Right hindlimb (tissue), 1 donor: ENCODE measurements around the gene PCBP3.
"Not testable (repeated sequence)": the region's sequence is repeated elsewhere in the genome, so short reads cannot be mapped to it uniquely, and the experiment has no call there.

Experiments used
- DNase-seq: peaks from one replicate; pipeline ENCODE4 v3.0.0-alpha.2; 2018

PCBP3 gene

GRCh38 chr21:45885930-45886601 is 242.5 kb downstream of the PCBP3 start:
- not testable (repeated sequence) for DNase-seq

DNA sequence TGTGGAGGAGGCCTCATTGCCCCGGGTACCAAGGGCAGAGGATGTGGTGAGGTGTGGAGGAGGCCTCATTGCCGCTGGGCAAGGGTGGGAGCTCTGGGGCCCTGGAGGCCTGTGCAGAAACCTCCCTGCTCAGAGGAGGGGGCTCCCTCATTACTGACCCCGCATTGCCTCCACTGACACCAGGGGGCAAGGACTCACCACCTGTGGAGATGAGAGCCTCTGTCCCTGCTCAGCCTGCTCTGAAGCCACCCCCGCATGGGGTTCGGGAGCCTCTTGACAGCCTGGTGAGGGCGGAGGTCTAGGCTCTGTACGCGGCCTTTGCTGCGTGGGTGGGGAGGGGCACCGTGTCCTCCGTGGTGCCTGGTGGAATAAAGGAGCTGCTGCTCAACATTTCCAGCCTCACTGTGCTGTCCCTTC is 243.1 kb downstream of the PCBP3 start:
- no peak for DNase-seq

DNA sequence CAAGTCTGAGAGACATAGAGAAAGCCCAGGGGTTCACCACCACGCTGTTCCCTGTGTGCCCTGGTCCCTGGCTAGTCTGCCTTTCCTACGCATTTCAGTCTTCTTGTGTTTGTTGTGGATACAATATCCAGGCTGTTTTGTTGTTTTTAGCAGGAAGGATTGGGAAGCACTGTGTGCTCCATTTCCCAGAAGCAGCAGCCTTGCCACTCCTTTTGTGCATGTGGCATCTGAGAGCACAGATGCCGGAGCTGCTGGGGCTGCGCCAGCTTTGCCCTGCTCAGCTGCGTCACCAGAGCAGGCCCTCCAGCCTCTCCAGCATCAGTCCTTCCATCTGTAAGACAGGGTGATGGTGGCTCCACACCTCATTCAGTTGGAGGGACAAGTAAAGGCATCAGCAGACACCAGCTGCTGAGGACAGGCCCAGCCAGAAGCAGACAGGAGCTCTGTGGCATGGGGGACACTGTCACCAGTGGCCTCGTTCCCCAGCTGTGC is 243.6 kb downstream of the PCBP3 start:
- peak; percentile 74 for DNase-seq

GRCh38 chr21:45887788-45888187 is 244.3 kb downstream of the PCBP3 start:
- DNase-seq: no peak

DNA sequence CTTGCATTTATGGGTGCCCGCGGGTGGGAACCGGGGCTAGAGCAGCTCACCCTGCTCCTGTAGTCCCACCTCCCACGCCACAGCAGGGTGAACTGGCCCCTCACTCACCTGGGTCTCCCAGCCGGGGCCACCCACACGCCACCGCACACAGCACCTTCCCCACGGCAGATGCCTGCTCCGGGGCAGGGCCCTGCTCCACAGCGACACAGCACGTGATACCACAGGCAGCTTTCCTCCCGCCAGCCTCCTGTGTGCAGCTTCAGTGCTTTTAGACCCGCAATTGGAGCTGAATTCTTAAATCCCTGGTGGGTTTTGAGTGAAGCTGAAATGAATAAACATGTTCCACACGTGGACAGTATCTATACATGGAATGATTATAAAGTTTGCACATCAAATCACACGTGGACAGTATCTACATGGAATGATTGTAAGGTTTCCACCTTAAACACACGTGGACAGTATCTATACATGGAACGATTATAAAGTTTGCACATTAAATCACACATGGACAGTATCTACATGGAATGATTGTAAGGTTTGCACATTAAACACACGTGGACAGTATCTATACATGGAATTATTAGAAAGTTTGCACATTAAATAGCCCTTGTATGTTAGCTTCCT is 245.0 kb downstream of the PCBP3 start:
- DNase-seq: no peak

DNA sequence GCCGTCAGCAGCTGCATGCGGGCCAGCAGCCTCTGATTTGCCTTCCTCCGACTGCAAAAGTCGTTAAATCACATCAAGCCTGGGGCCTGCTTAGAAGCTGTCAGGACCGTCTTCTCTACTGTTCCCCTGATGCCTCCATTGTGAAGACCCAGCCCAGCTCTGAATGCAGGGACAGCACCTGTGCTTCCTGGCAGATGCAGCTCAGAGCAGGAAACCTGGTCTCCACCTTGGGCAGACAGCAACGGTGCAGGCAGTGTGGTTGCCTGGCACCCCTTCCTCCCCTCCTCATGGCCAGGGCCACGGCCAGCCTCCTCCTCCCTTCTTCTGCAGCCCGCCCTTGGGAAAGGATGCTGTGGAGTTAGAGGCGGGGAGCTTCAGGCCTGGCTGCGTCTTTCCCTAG is 245.7 kb downstream of the PCBP3 start:
- DNase-seq: no peak

GRCh38 chr21:45889961-45890360 is 246.4 kb downstream of the PCBP3 start:
- DNase-seq: peak; percentile 62

DNA sequence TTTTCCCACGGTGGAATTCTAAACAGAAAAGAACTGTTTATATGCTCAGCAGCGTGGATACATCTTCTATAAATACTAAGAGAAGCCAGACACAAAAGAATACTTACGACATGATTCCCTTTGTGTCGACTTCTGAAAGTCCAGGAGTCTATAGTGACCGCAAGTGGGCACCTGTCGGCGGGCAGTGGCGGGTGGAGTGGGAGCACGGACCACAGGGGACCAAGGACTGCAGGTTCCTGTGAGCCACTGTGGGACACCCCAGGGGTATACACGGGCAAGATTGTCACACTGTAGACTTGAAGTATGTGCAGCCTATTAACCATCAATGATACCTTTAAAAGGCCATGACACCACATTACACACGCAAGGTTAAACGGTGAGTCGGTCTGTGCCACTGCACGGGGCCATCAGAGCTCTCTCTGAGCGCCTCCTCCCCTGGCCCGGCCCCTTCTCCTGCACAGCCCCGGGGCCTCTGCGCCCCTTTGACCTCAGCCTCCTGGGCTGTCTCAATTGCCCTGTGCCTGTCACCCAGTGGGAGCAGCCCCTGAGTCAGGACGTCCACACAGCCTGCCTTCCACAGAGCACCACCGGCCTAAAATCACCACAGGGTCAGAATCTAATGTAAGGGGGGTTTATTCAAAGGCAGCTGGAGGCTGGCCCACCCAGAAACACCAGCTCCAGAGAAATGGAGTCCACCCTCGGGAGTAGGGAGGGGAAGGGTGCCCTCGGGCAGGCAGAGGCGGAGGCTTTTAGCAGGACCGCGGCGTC is 248.0 kb downstream of the PCBP3 start:
- no peak for DNase-seq

- no peak for DNase-seq
Observed at GRCh38 chr21:45892156-45892915, 248.8 kb downstream of the PCBP3 start.

DNA sequence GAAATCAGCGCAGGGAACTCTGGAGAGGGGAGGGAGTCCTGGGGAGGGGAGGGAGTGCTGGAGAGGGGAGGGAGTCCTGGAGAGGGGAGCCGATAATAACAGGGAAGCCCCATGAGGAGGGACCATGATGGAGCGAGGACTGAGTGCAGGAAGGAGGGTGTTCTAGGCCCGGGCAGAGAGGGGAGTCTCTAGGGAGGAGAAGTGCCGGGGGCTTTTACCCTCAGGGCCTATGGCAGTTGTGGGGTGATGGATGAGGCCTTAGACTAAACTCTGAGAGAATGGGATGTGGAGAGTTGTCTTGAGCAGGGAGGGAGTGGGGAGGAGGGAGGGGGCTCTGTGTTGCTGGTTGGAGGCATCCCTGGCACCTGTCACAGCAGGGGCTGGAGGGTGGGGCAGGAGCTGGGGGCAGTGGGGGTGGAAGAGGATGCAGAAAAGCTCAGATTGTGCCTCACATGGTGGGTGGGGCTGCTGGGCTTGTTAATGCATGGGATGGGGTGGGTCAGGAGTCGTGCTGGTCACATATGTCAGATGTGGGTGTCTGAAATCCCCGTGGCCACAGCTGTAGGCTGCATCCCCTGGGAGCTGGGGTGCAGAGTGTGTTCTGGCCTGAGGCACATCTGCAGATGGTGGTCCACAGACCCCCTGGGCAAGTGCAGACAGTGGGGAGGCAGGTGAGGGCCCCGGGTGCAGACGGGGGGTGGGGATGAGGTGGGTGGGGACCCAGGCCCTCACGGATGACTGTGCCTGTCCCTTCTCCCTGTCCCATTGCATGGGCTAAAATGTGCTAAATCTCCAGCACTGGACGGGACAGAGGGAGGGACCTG is 249.6 kb downstream of the PCBP3 start:
- no peak for DNase-seq

DNA sequence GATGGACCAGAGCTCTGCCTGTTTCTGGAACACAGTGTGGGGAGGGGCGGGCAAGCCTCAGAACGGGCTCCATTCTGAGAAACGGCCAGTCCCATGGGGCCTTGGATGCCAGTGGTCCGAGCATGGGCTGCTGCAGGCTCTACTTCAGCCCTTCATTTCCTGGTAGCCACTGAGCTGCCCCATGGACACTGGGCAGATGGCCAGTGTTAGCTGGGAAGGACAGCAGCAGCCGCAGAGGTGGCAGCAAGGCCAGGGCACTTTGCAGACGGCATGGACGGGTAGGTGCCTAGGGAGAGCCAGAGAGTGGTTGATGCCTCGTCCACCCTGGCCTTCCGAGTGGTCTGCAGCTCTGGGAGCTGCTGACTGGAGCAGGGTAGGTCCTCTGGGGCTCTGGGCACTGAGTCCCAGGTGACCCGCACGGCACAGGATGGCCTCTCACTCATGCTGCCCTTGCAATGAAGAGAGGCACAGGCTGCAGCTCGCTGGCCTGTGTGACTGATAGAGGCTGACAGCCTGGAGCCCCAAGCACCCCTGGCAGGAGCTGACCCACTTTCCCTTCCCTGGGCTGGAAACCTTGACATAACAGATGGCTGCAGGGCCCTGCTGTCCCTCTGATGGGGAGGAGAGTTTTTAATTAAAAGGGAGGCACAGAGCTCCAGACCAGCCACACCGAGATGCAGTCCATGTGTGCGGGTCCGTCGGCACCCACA is 250.4 kb downstream of the PCBP3 start:
- no peak for DNase-seq

GRCh38 chr21:45894450-45894825 is 250.9 kb downstream of the PCBP3 start:
- DNase-seq: peak; percentile 79

DNA sequence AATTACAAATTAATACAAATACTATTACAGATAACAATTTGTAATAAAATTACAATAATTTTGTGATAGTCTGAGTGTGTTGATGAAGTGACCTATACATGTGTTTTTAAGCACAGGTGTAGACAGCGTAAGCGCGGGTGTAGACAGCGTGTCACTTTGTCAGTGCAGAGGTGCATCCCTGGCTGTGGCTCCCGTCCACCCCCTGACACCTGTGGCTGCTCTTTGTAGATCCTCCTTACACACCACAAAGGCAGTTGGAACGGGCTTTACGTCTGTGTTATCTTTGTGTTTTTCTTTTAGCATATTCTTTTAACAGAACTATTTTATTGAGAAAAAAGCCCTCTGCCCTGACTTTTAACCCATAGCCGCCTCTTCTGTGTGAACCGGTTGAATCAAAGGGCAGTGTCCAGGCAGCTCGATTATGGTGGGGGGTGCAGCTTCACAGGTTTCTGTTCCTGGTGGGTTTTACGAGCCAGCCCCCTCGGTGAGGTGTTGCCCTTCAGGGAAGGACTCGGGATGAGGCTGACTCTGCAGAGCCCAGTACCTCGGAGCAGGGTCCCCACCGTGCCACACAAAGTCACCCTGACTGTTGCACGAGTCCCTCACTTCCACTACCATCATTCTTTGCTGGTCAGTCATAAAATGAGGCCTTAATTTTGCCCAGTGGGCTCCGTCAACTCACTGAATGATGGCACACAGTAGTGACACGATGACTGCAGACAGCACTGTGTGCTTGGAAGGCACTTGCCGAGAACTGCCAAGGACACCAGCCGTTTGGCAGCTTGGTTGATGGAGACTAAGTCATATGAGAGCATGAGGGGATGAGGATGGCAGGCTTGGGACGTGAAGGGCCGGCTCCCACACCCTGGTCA is 251.6 kb downstream of the PCBP3 start:
- DNase-seq: no peak

DNA sequence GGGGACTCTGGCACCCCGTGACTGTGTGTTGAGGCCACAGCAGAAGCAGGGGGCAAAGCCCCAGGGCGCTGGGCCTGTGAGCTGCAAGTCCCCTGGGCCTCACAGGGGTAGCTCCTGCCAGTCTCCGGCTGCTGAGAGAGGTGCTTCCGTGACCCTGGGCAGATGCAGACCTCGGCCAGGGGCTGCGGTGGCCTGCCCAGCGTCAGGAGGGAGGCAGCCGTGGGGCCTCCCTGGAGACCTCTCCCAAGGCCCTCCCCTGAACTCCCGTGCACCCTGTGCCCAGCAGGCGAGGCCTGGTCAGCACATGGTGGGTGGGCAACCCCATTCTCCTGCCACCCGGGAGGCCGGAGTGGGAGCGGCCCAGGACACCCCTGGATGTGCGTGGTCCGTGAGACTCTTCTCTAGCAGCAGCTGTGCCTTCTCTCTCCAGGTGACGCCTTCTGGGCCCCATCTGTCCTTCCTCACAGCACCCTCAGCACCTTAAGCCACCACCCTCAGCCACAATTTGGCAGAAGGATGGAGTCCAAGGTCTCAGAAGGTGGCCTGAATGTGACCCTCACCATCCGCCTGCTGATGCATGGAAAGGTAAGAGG is 252.3 kb downstream of the PCBP3 start:
- DNase-seq: no peak

- not testable (repeated sequence) for DNase-seq
Observed at GRCh38 chr21:45896431-45896830, 252.9 kb downstream of the PCBP3 start.

DNA sequence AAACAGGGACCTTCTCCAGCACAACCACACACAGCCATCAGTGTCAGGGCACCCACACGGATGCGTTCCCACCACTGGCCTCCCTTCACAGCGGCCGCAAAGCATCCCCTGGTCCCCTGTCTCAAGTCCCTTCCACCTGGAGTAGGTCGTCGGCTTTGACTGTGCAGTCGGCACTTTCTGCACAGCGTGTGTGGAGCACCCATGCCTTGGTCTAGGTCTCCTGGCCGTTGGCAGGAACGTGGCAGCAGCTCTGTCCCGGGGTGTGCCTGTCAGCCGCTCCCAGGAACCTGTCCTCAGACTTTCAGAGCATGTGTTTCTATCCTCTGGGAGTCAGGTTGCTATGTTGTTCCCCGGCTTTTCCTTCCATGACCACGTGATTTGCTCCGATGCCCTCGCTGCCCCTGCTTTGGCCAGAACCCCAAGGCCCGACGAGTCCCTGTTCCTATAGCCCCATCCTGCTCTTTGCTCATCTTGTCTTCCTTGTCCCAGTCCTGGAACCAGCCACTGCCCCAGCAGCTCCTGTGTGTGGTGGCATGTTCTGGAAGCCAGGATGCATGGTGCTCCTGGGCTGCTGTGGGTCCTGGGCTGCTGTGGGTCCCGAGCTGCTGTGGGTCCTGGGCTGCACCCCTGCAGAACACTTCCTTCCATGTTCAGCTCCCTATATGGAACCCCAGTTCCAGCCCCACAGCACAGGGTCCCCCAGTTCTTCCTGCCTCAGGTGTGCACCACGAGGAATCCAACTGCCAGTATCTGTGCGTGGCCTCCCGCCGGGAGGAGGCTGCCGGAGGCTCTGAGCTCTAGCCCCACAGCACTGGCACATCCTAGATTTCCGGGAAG is 253.9 kb downstream of the PCBP3 start:
- no peak for DNase-seq

GRCh38 chr21:45898028-45898350 is 254.5 kb downstream of the PCBP3 start:
- no peak for DNase-seq

GRCh38 chr21:45898781-45899180 is 255.3 kb downstream of the PCBP3 start:
- no peak for DNase-seq

DNA sequence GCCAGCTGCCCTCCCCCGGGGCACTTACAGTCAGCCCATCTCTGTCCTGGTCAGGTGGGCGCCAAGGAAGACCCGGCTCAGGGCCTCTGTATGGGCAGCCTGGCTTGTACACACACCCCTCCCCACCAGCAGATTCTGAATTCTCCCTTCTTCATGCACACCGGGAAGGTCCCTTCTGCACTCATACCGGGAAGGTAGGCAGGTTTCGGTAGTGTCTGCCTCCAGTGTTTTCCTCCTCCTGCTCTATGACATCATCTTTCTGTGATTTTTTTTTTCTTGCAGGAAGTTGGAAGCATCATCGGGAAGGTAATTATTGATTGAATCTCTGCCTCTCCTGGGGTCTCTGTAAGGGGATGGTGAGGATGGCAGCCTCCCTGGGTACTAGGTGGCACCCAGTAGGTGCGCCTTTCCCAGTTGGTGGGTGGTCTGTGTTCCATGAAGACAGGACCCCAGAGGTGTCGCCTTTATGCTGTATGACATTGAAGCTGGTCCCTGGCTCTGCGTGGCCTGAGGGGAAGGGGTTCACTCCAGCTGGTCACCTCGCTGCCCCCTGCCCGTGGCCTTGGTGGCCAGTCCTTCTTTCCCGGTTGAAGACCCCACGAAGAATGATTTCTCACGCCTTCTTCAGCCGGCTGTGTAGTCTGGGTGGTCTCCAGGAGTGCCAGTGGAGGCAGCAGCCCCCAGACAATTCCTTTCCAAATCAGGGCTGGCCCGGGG is 255.9 kb downstream of the PCBP3 start:
- no peak for DNase-seq
